MM.1S (cell line): ENCODE data around the gene U2AF1L4.

Experiments
- DNase-seq: peaks from one replicate; pipeline ENCODE4 v3.0.0-alpha.2; 2015
- H2AFZ ChIP-seq: fragments of 300-600 bp; sonication (generic); 2 replicates; pipeline ENCODE4 v1.6.0; 2016; ENCODE audit warnings: antibody characterized with exemption, low read length
- H3F3A ChIP-seq: fragments of 300-600 bp; sonication (generic); 2 replicates; pipeline ENCODE4 v1.6.1; 2016; ENCODE audit warnings: mild to moderate bottlenecking, antibody characterized with exemption, low read length, moderate library complexity, mixed read lengths; ENCODE audit not compliant: insufficient read depth
- H3K27ac ChIP-seq: fragments of 300-600 bp; sonication (generic); 2 replicates; pipeline ENCODE4 v1.5.1; 2016; ENCODE audit warnings: mild to moderate bottlenecking, low read length
- H3K27me3 ChIP-seq: fragments of 300-600 bp; sonication (generic); replicated peaks from 2 replicates; pipeline ENCODE4 v1.6.0; 2016; ENCODE audit warnings: low read length; ENCODE audit not compliant: insufficient read depth
- H3K36me3 ChIP-seq: fragments of 300-600 bp; sonication (generic); replicated peaks from 2 replicates; pipeline ENCODE4 v1.6.1; 2016; ENCODE audit warnings: mild to moderate bottlenecking, low read length, mixed read lengths; ENCODE audit not compliant: insufficient read depth
- H3K4me1 ChIP-seq: fragments of 300-600 bp; sonication (generic); 2 replicates; pipeline ENCODE4 v1.6.1; 2016; ENCODE audit warnings: low read length, mixed read lengths
- H3K4me2 ChIP-seq: fragments of 300-600 bp; sonication (generic); 2 replicates; pipeline ENCODE4 v1.6.0; 2016; ENCODE audit warnings: low read depth, low read length
- H3K4me3 ChIP-seq: fragments of 300-600 bp; sonication (generic); 2 replicates; pipeline ENCODE4 v1.5.1; 2016; ENCODE audit warnings: low read length, mixed read lengths
- H3K79me2 ChIP-seq: fragments of 300-600 bp; sonication (generic); 2 replicates; pipeline ENCODE4 v1.6.1; 2016; ENCODE audit warnings: mixed run types, low read length, mixed read lengths
- H3K9ac ChIP-seq: fragments of 300-600 bp; sonication (generic); 2 replicates; pipeline ENCODE4 v1.6.1; 2016; ENCODE audit warnings: low read length, mixed read lengths
- H3K9me2 ChIP-seq: fragments of 300-600 bp; sonication (generic); replicated peaks from 2 replicates; pipeline ENCODE4 v1.6.1; 2016; ENCODE audit warnings: mild to moderate bottlenecking, low read length, mixed read lengths; ENCODE audit not compliant: insufficient read depth
- H3K9me3 ChIP-seq: fragments of 300-600 bp; sonication (generic); replicated peaks from 2 replicates; pipeline ENCODE4 v1.6.1; 2016; ENCODE audit warnings: mild to moderate bottlenecking, low read length, mixed read lengths; ENCODE audit not compliant: insufficient read depth
- H4K20me1 ChIP-seq: fragments of 300-600 bp; sonication (generic); 2 replicates; pipeline ENCODE4 v1.6.1; 2016; ENCODE audit warnings: mild to moderate bottlenecking, low read length, moderate library complexity, mixed read lengths; ENCODE audit not compliant: insufficient read depth
- CTCF ChIP-seq: fragments of 300-600 bp; sonication (generic); IDR thresholded peaks from 2 replicates; pipeline ENCODE4 v1.5.1; 2016; ENCODE audit warnings: antibody characterized with exemption, low read length, mixed read lengths
- EZH2 ChIP-seq: fragments of 300-600 bp; sonication (generic); optimal IDR thresholded peaks from 2 replicates; pipeline ENCODE3; 2017; ENCODE audit warnings: low read depth, mild to moderate bottlenecking, antibody characterized with exemption, low read length, mixed read lengths
- EZH2phosphoT487 ChIP-seq: fragments of 300-600 bp; sonication (generic); IDR thresholded peaks from 2 replicates; pipeline ENCODE4 v1.6.1; 2018; ENCODE audit warnings: antibody characterized with exemption, low read length

The U2AF1L4 gene

GRCh38 chr19:35716801-35717664, 28.2 kb downstream of the U2AF1L4 start:
- Histone ChIP-seq H3K9me3 (no peaks in the 10 kb centered on the region), H4K20me1 (no peaks in the 10 kb centered on the region), H3F3A (peaks cover 7% of the 10 kb centered on the region; the same call in 1 of the 2 replicates), H3K4me1 (peaks cover 9% of the 10 kb centered on the region; the same call in 1 of the 2 replicates), H3K9me2 (no peaks in the 10 kb centered on the region), H3K27me3 (peaks cover 21% of the 10 kb centered on the region), H3K36me3 (no peaks in the 10 kb centered on the region), H3K79me2 (peaks cover 34% of the 10 kb centered on the region), H3K4me2 (peak overlapping the region; percentile 93), H2AFZ (peak overlapping the region; percentile 98), H3K4me3 (peak overlapping the region; percentile 72), H3K9ac (peak overlapping the region; percentile 64; the same call in 1 of the 2 replicates), H3K27ac (peak overlapping the region; percentile 15; the same call in 1 of the 2 replicates)
- peak; percentile 96 for DNase-seq
- peak; percentile 84 for TF ChIP-seq CTCF
- TF ChIP-seq EZH2phosphoT487: no peak

- H3K79me2 ChIP-seq: peaks cover 28% of the 10 kb centered on the region
- peaks cover 13% of the 10 kb centered on the region for H3K4me1 ChIP-seq
- no peaks in the 10 kb centered on the region for H4K20me1 ChIP-seq
- H2AFZ ChIP-seq: peak overlapping the region; percentile 98
- H3K9ac ChIP-seq: peak overlapping the region; percentile 64; the same call in 1 of the 2 replicates
- H3K4me2 ChIP-seq: peak overlapping the region; percentile 93
- peaks cover 22% of the 10 kb centered on the region for H3K27me3 ChIP-seq
- H3K9me3 ChIP-seq: no peaks in the 10 kb centered on the region
- H3K27ac ChIP-seq: peak overlapping the region; percentile 15; the same call in 1 of the 2 replicates
- H3F3A ChIP-seq: peaks cover 7% of the 10 kb centered on the region; the same call in 1 of the 2 replicates
- H3K36me3 ChIP-seq: no peaks in the 10 kb centered on the region
- peak overlapping the region; percentile 72 for H3K4me3 ChIP-seq
- TF ChIP-seq EZH2phosphoT487 (no peak), EZH2 (no peak), CTCF (no peak)
- DNase-seq: peak; percentile 18
- no peaks in the 10 kb centered on the region for H3K9me2 ChIP-seq
Observed at GRCh38 chr19:35715981-35716800, 29.0 kb downstream of the U2AF1L4 start.

- H3K9ac ChIP-seq: no peak overlapping the region; the same call in 1 of the 2 replicates
- peak overlapping the region; percentile 72; the same call in 1 of the 2 replicates for H3K4me3 ChIP-seq
Observed at GRCh38 chr19:35715355-35715809, 29.8 kb downstream of the U2AF1L4 start.

More at GRCh38 chr19:35715355-35715809, 29.8 kb downstream of the U2AF1L4 start:
- no peak for DNase-seq
- Histone ChIP-seq H2AFZ (peak overlapping the region; percentile 98; the same call in 1 of the 2 replicates), H3K4me1 (peaks cover 14% of the 10 kb centered on the region), H3K27ac (no peak overlapping the region), H4K20me1 (no peaks in the 10 kb centered on the region), H3K79me2 (peaks cover 22% of the 10 kb centered on the region), H3K4me2 (peak overlapping the region; percentile 93; the same call in 1 of the 2 replicates), H3K36me3 (no peaks in the 10 kb centered on the region), H3K27me3 (peaks cover 27% of the 10 kb centered on the region), H3F3A (peaks cover 7% of the 10 kb centered on the region; the same call in 1 of the 2 replicates), H3K9me3 (no peaks in the 10 kb centered on the region), H3K9me2 (no peaks in the 10 kb centered on the region)
- TF ChIP-seq EZH2phosphoT487: no peak
- TF ChIP-seq EZH2: no peak
- TF ChIP-seq CTCF: no peak
